Measurements from ENCODE around the gene MASP2.
"Not testable (repeated sequence)": the region's sequence is repeated elsewhere in the genome, so short reads cannot be mapped to it uniquely, and the experiment has no call there.

DNA sequence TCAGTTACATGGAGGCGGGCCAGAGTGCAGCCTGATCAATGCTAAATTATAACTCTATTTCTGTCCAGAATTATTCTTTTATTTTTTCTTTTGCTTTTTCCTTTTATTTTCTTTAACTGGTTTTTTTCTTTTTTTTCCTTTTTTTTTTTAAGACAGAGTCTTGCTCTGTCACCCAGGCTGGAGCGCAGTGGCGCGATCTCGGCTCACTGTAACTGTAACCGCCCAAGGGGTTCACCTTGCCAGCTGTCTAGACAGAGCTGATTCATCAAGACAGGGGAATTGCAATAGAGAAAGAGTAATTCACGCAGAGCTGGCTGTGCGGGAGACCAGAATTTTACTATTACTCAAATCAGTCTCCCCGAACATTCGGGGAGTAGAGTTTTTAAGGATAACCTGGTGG, 4.1 kb upstream of the MASP2 start:
- TF ChIP-seq, protein P1, sequence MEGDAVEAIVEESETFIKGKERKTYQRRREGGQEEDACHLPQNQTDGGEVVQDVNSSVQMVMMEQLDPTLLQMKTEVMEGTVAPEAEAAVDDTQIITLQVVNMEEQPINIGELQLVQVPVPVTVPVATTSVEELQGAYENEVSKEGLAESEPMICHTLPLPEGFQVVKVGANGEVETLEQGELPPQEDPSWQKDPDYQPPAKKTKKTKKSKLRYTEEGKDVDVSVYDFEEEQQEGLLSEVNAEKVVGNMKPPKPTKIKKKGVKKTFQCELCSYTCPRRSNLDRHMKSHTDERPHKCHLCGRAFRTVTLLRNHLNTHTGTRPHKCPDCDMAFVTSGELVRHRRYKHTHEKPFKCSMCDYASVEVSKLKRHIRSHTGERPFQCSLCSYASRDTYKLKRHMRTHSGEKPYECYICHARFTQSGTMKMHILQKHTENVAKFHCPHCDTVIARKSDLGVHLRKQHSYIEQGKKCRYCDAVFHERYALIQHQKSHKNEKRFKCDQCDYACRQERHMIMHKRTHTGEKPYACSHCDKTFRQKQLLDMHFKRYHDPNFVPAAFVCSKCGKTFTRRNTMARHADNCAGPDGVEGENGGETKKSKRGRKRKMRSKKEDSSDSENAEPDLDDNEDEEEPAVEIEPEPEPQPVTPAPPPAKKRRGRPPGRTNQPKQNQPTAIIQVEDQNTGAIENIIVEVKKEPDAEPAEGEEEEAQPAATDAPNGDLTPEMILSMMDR (IDR thresholded peaks at IDR 0.05), result not testable (repeated sequence)
- TF ChIP-seq EZH2 (IDR thresholded peaks at IDR 0.05; ENCODE audit: borderline replicate concordance, insufficient read depth, low read depth, low read length, poor library complexity, severe bottlenecking), result not testable (repeated sequence)
